Measurements from ENCODE around the gene TECTB. TPM values are rescaled to one million over a fixed set of nuclear protein-coding genes. Genes with fewer than 3 reads are reported as not detected.

Gene TECTB
- total RNA-seq, 1 experiment from 2014 or later: 0.07 TPM

GRCh38 chr10:112336556-112337201, 53.5 kb downstream of the TECTB start:
- peak overlapping the region; percentile 1 for H2AFZ ChIP-seq (ENCODE audit: low read depth, low read length, poor library complexity, severe bottlenecking)
- BruUV-seq (replicated peaks): no TSS peak
- no peaks in the 10 kb centered on the region for H3K9me3 ChIP-seq (ENCODE audit: control insufficient read depth in 1 of 2, insufficient read depth in 1 of 2, low read depth in 1 of 2, low read length in 2 of 2)
- ChIA-PET CTCF (no interaction called here), RAD21 (ENCODE audit: low non-redundant PET in 1 of 2, low total read pairs in 2 of 2, uncharacterized antibody in 2 of 2, unreplicated experiment in 2 of 2) (no interaction called here), POLR2A (interaction anchor here (4.1 kb wide), 1 partner anchor 38 kb away, joined by 16 read pairs; the partner anchor contains the start of gene ACSL5)
- DNase-seq (ENCODE audit: low read depth, low spot score) (no peak), ATAC-seq (no peak)
- no peaks in the 10 kb centered on the region for H3K9me2 ChIP-seq (ENCODE audit: insufficient read depth)
- peak overlapping the region; percentile 30; the same call in 1 of the 2 replicates for H3K27ac ChIP-seq (ENCODE audit: low read depth, low read length)
- no peaks in the 10 kb centered on the region for H3K79me2 ChIP-seq (ENCODE audit: insufficient read depth, low read length)
- H3K4me3 ChIP-seq (replicated peaks in 1 of 2; ENCODE audit: low read depth in 1 of 2, low read length in 2 of 2): no peak overlapping the region
- no peaks in the 10 kb centered on the region for H3K27me3 ChIP-seq (ENCODE audit: insufficient read depth, low read length)
- TF ChIP-seq ZBTB33 (IDR thresholded peaks at IDR 0.05; ENCODE audit: extremely low read depth, insufficient replicate concordance, low read length) (no peak), SP1 (IDR thresholded peaks at IDR 0.05; ENCODE audit: low read depth) (no peak), EZH2 (IDR thresholded peaks at IDR 0.05) (no peak), CEBPB (IDR thresholded peaks at IDR 0.05; ENCODE audit: low read depth) (no peak), EZH2phosphoT487 (IDR thresholded peaks at IDR 0.05; ENCODE audit: borderline replicate concordance) (no peak), SRF (IDR thresholded peaks at IDR 0.05; ENCODE audit: low read depth) (no peak), EGR1 (IDR thresholded peaks at IDR 0.05; ENCODE audit: low read depth) (no peak), JUND (IDR thresholded peaks at IDR 0.05) (no peak), SIN3A (IDR thresholded peaks at IDR 0.05; ENCODE audit: low read depth) (no peak), YY1 (IDR thresholded peaks at IDR 0.05; ENCODE audit: extremely low read depth, insufficient replicate concordance, low read depth, low read length) (no peak), CTCF (IDR thresholded peaks at IDR 0.05 in 2 of 3, conservative IDR thresholded peaks at IDR 0.05 in 1 of 3; ENCODE audit: borderline replicate concordance in 1 of 3, insufficient read depth in 1 of 3, low read depth in 2 of 3, low read length in 2 of 3) (no peak), POLR2A (IDR thresholded peaks at IDR 0.05; ENCODE audit: borderline replicate concordance, extremely low read depth, insufficient read depth, insufficient read length) (no peak), REST (IDR thresholded peaks at IDR 0.05; ENCODE audit: low read depth) (no peak), FOSL1 (IDR thresholded peaks at IDR 0.05; ENCODE audit: low read depth) (no peak)
- H3K4me1 ChIP-seq (ENCODE audit: control insufficient read depth in 1 of 2, insufficient read depth in 2 of 2, low read length in 2 of 2): peaks cover 50 to 87% of the 10 kb centered on the region in 2 experiments
- H4K20me1 ChIP-seq (ENCODE audit: insufficient read depth): no peaks in the 10 kb centered on the region
- H3K4me2 ChIP-seq (ENCODE audit: low read length): peak overlapping the region; percentile 67
- H3K9ac ChIP-seq (ENCODE audit: low read length): peak overlapping the region; percentile 48; the same call in 1 of the 2 replicates
- intact Hi-C loops (cut with micrococcal nuclease): no loop called here
- H3K36me3 ChIP-seq (ENCODE audit: control insufficient read depth in 1 of 2, insufficient read depth in 2 of 2, low read length in 2 of 2): no peaks in the 10 kb centered on the region

Measured in HCT116 (cell line).